Measurements from ENCODE around the gene ABCB9. TPM values are rescaled to one million over a fixed set of nuclear protein-coding genes. Genes with fewer than 3 reads are reported as not detected.

Gene ABCB9
- polyA plus RNA-seq, 4 donors: 2.6 to 9.8 (median 5.0) TPM

DNA sequence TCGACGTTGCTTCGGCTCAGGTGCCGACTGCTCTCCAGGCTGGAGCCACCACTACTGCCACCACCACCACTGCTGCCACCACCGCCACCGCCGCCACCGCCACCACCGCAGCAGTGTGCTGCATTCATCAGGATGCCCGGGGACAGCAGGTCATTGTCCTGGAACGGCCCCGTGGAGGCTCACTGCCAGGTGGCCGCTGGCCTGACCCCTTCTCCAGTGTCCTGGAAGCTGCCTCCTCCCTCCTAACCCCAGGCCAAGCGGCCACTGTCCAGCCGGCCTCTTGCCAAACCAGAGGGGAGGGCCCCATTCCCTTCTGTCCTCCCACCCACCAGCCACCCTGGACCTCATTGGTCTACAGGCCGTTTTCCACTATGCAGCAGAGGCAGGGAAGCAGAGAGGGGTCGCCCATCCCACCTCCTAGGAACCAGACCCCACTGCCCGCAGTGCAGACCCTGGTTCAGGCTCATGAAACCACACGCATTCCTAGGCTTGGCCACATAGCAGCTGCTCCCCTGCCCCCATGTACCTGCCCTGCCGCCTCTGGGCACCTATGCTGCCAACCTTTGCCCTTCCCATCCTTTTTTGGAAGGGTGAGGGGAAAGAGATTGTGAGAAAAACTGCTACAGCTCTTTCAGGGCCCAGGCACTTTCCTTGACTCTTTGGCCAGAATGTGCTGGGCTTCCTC, 29.4 kb upstream of the ABCB9 start:
- no peak for DNase-seq (ENCODE audit: low read depth in 4 of 4, low spot score in 3 of 4)

GRCh38 chr12:122994781-122995502, 28.7 kb upstream of the ABCB9 start:
- no peak for DNase-seq (ENCODE audit: low read depth in 4 of 4, low spot score in 3 of 4)

DNA sequence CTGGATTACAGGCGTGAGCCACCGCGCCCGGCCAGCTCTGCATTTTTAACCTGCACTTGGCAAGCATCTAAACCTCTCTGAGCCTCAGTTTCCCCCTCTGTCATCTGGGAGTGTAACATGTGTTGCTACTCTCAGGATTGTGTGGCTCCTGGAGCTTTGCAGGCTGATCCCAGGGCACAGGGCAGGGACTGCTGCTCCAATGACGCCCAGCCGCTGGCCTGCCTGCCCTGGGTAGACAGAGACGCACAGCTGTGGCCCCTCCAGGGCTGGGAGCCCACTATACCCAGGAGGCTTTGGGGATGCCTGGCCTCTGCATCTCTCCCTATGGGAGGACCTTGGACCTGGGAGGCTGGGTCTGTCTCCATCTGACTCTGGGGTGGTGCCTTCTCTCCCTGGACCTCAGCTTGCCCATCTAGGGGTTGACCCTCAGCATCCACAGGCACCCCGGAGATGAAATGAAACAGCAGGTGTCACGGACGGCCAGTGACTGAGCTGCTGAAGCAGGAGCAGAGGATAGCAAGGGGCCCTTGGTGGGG, 27.9 kb upstream of the ABCB9 start:
- DNase-seq (ENCODE audit: low read depth in 4 of 4, low spot score in 3 of 4): no peak

DNA sequence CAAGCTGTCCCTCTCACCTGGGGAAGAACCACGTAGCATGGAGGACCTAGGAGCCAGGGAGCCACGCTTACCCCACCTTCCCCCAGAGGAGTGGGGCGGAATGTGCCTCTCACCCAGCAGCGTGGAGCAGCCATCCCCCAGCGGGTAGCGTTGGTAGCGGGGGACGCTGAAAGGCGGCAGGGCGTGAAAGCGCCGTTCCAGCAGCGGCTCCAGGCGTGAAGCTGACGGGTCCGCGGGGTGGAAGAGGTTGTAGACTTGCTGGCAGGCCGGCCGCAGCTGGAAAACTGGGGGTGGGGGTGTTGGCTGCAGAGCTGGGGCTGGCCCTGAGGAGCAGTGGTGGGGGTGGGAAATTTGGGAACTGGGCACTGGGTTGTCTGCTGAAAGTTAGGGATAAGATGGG, 26.1 kb upstream of the ABCB9 start:
- DNase-seq (ENCODE audit: low read depth in 4 of 4, low spot score in 3 of 4): no peak

- DNase-seq (ENCODE audit: low read depth in 4 of 4, low spot score in 3 of 4): no peak
These were observed 25.5 kb upstream of the ABCB9 start for GRCh38 chr12:122991623-122992275.

DNA sequence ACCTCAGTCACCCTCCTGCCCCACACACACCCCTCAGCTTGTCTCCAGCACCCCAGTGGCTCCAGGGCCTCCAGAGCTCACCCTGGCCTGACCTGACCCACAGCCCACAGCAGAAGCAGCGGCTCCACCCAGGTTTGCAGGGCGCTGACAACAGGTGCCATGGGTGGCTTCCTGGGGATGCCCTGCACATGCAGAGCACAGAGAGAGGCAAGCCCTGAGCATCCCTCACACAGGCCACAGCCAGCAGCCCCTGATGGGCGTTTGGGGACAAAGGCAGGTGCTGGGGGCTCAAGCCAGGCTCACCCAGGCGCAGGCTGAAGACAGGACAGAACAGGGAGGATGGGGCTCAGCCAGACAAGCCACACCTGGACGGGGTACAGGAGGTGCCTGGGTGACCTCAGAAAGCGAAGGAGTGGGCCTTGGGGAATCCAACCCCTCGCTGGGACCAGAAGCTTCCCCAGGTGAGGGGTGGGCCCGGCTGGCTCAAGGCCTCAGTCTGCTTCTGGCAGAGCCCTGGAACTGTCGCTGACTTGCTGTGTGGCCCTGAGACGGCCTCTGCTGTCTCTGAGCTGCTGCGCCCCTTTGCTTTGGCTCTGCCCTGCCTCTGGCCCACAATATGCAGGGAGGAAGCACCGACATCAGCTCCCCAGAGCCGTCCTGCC, 24.8 kb upstream of the ABCB9 start:
- no peak for DNase-seq (ENCODE audit: low read depth in 4 of 4, low spot score in 3 of 4)

GRCh38 chr12:122990561-122990960, 24.3 kb upstream of the ABCB9 start:
- no peak for DNase-seq (ENCODE audit: low read depth in 4 of 4, low spot score in 3 of 4)

DNA sequence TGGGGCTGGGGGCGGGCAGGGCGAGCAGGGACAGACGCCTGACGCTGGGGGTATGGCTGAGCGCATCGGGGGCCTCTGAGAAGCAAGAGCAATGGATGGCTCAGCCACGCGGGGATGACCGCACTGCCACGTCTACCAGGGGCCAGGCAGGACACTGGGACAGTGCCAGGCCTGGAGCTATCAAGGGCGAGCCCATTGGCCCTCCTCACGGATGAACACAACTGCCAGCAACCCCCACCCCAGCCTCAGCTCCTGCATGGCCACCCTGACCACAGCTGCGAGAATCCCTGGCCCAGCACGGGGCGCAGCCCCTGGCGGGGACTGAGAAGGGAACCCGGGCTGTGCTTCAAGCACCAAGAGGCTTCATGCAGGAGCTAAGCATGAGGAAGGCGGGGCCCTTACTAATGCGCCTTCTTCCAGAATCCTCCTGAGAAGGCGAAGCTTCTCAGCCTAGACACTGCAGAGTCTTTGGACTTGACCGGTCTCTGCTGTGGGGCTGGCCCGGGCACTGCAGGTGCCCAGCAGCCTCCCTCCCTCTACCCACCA, 23.7 kb upstream of the ABCB9 start:
- no peak for DNase-seq (ENCODE audit: low read depth in 4 of 4, low spot score in 3 of 4)

GRCh38 chr12:122989225-122989839, 23.1 kb upstream of the ABCB9 start:
- no peak for DNase-seq (ENCODE audit: low read depth in 4 of 4, low spot score in 3 of 4)

DNA sequence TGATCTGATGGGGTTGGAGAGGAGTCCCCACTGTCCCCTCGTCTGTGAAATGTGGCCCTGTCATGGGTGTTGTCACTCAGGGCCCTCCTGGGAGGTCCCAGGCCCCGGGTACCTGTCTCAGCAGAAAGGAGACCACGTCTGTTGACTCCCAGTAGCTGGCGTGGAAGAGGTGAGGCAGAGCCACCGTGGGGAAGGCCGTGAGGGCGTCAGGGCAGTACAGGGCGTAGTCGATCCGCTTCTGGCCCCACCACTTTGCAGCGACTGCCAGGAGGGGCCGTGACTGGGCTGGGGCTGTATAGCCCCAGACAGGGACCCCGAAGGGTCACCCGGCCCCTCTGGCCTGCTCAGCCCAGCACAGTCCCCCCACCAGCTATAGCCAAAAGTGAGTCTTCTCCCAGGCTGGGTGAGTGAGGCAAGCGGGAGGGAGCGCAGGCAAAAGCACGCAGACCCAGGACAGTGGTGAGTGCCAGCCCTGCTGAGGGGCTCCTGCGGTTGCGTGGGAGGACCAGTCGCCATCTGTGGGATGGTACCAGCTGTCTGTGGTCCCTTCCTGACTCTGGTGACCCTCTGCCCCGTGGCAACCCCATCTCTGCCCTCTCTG, 22.4 kb upstream of the ABCB9 start:
- no peak for DNase-seq (ENCODE audit: low read depth in 4 of 4, low spot score in 3 of 4)

DNA sequence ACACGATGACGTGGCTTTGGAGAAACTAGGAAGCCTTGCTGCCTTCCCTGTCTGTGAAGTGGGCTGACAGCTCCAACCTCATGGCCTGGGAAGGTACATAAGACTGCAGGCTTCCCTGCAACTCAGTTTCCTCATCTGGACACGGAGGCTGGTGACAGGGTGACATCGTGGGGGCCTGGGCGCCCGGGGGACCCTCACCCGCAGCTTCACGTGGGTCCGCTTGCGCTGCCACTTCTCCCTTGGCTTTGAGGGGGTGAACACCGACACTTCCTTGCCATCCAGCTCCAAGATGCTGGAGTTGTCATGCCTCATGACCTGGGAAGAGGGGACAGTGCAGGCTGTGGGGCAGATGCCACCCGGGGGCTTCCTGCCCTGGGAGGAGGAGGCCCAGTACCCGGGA, 21.8 kb upstream of the ABCB9 start:
- DNase-seq (ENCODE audit: low read depth in 4 of 4, low spot score in 3 of 4): no peak

GRCh38 chr12:122987086-122987951, 21.1 kb upstream of the ABCB9 start:
- DNase-seq (ENCODE audit: low read depth in 4 of 4, low spot score in 3 of 4): no peak

DNA sequence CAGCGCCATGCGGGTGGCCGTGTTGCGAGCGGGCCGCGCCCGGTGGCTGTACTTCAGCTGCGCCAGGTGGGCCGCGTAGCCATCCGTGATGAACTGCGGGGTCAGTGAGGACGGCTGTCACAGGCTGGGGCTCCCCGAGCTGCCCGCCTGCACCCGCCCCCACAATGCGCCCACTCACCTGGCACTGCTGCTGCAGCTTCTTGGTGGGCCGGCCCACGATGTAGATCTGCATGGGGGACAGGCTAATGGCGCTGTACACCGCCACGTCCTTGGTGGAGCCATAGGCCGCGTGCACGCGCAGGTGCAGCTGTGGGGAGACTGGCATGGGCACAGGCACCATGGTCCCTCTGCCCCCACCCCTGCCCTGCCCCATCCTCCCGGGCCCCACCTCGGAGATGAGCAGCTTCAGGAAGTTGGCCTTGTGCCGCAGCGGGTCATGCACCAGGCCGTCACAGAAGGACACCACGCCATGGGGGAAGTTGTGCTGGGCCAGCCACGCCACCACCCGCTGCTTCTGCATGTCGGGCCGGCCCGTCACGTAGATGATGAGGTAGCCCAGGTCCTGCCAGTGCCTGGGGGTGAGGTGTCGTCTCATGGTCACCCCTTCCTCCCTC, 20.1 kb upstream of the ABCB9 start:
- no peak for DNase-seq (ENCODE audit: low read depth in 4 of 4, low spot score in 3 of 4)

GRCh38 chr12:122985338-122986257, 19.3 kb upstream of the ABCB9 start:
- no peak for DNase-seq (ENCODE audit: low read depth in 4 of 4, low spot score in 3 of 4)

- DNase-seq (ENCODE audit: low read depth in 4 of 4, low spot score in 3 of 4): no peak
These were observed 18.5 kb upstream of the ABCB9 start for GRCh38 chr12:122984612-122985337.

DNA sequence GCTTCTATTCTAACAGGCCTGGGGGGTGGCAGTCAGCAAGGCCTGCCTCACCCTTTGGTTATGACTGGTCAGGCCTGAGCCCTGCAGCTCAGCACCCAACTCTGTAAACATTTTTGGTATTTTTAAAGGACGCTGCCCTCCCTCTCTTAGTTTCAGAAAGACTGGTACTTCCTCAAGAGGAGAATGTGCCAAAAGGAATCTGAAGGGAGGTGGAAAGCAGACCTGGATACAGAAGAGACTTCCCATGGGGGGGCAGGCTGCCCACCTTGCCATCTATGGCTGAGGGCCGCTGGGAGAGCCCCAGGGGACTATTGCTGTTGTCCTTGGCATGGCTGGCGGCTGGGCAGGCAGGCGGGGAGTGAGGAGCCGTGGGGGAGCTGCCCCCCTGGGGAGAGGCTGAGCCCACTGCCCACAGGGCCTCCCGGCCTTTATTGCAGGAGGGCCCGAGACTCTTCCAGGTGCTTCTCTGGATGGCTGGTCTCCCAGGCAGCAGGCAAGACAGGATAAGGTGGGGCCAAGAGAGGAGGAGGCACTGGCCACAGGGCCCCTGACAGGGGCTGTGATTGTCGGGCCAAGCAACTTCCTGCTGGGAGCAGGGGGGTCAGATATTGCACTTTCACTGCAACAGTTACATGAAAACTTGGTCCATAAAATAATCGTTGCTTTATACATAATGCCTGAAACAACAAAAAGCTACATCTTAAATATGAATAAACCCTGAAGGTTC, 17.7 kb upstream of the ABCB9 start:
- DNase-seq (ENCODE audit: low read depth in 4 of 4, low spot score in 3 of 4): no peak
